ENCODE measurements around the gene SPOCK2.
A peak's percentile ranks its signal among the peaks of the same experiment; 100 is the strongest.

The SPOCK2 gene

DNA sequence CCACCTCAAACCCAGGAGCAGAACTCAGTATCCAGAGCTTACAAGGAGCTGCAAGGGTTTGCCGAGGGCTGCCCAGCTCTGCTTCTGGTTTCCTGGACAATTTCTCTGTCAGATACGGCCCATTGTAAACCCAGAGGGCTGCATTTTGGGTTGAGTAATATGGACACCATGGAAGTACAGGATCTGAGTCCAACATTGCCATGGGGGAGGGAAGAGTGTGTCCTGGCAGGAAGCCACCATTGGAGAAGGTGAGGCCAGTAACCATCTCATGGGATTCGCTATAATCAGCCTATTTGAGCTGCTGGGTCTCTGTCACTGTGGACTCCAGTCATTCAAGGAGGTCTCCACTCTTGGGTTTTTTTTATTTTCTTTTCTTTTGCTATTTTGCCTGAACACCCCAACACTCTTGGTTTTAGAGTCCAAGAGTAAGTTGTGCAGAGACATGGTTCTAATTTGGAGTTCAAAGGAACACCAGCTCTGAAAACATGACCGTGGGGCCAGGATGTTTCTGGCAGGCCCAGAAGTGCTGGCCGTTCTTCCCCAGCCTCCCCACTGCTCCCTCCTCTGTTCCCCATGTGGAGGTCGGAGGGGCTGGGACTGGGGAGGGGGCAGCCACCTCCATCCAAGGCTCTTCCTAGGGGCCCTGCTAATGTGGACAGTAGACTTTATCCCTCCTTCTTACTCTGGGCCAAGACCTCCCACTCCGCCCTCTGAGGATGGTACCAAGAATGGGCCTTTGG is 77.9 kb downstream of the SPOCK2 start:
- Mint-ChIP-seq H3K4me3 (no peak overlapping the region), H3K36me3 (ENCODE audit: low read depth) (peaks cover 23% of the 10 kb centered on the region), H3K27me3 (ENCODE audit: low read depth, poor library complexity) (peaks cover 8% of the 10 kb centered on the region), H3K9me3 (no peaks in the 10 kb centered on the region), H3K27ac (peak overlapping the region; percentile 99), H3K4me1 (peaks cover 69% of the 10 kb centered on the region)
- TF ChIP-seq, protein P1, sequence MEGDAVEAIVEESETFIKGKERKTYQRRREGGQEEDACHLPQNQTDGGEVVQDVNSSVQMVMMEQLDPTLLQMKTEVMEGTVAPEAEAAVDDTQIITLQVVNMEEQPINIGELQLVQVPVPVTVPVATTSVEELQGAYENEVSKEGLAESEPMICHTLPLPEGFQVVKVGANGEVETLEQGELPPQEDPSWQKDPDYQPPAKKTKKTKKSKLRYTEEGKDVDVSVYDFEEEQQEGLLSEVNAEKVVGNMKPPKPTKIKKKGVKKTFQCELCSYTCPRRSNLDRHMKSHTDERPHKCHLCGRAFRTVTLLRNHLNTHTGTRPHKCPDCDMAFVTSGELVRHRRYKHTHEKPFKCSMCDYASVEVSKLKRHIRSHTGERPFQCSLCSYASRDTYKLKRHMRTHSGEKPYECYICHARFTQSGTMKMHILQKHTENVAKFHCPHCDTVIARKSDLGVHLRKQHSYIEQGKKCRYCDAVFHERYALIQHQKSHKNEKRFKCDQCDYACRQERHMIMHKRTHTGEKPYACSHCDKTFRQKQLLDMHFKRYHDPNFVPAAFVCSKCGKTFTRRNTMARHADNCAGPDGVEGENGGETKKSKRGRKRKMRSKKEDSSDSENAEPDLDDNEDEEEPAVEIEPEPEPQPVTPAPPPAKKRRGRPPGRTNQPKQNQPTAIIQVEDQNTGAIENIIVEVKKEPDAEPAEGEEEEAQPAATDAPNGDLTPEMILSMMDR (IDR thresholded peaks at IDR 0.05) = no peak
- no peak for DNase-seq

GRCh38 chr10:72009425-72010081 is 78.8 kb downstream of the SPOCK2 start:
- DNase-seq = peak; percentile 69
- H3K27ac Mint-ChIP-seq = peak overlapping the region; percentile 99
- H3K9me3 Mint-ChIP-seq = no peaks in the 10 kb centered on the region
- H3K27me3 Mint-ChIP-seq (ENCODE audit: low read depth, poor library complexity) = peaks cover 11% of the 10 kb centered on the region
- H3K4me3 Mint-ChIP-seq = peak overlapping the region; percentile 29
- TF ChIP-seq, protein P1 (IDR thresholded peaks at IDR 0.05) = no peak
- peaks cover 23% of the 10 kb centered on the region for H3K36me3 Mint-ChIP-seq (ENCODE audit: low read depth)
- peaks cover 61% of the 10 kb centered on the region for H3K4me1 Mint-ChIP-seq

GRCh38 chr10:72009051-72009424 is 79.3 kb downstream of the SPOCK2 start:
- TF ChIP-seq, protein P1 (IDR thresholded peaks at IDR 0.05) = no peak
- H3K27me3 Mint-ChIP-seq (ENCODE audit: low read depth, poor library complexity) = peaks cover 12% of the 10 kb centered on the region
- DNase-seq = no peak
- no peaks in the 10 kb centered on the region for H3K9me3 Mint-ChIP-seq
- peaks cover 23% of the 10 kb centered on the region for H3K36me3 Mint-ChIP-seq (ENCODE audit: low read depth)
- H3K27ac Mint-ChIP-seq = peak overlapping the region; percentile 99
- peaks cover 56% of the 10 kb centered on the region for H3K4me1 Mint-ChIP-seq
- peak overlapping the region; percentile 29 for H3K4me3 Mint-ChIP-seq
